NCI-H2029 treated with DMSO at 0.1 percent for 48 hours (cell line): ENCODE measurements around the gene MDM1.

Experiments used
- DNase-seq: peaks from one replicate; lab custom pipeline; 2025; lab: John Stamatoyannopoulos, UW

MDM1 gene

GRCh38 chr12:68321140-68321539 lies 11.0 kb downstream of the MDM1 start:
- no peak for DNase-seq

- DNase-seq, result no peak
Observed at GRCh38 chr12:68319988-68320623, 12.1 kb downstream of the MDM1 start.

- peak; percentile 40 for DNase-seq
Observed at GRCh38 chr12:68317047-68317667, 15.0 kb downstream of the MDM1 start.

GRCh38 chr12:68310370-68310769 lies 21.8 kb downstream of the MDM1 start:
- DNase-seq, result no peak

GRCh38 chr12:68306564-68306963 lies 25.6 kb downstream of the MDM1 start:
- no peak for DNase-seq

GRCh38 chr12:68305278-68305677 lies 26.9 kb downstream of the MDM1 start:
- no peak for DNase-seq

- no peak for DNase-seq
Observed at GRCh38 chr12:68304626-68305025, 27.5 kb downstream of the MDM1 start.

- no peak for DNase-seq
Observed at GRCh38 chr12:68303850-68304249, 28.3 kb downstream of the MDM1 start.

GRCh38 chr12:68297929-68298328 lies 34.2 kb downstream of the MDM1 start:
- DNase-seq, result no peak

GRCh38 chr12:68294251-68294650 lies 37.9 kb downstream of the MDM1 start:
- no peak for DNase-seq

- no peak for DNase-seq
Observed at GRCh38 chr12:68293347-68293746, 38.8 kb downstream of the MDM1 start.

- no peak for DNase-seq
Observed at GRCh38 chr12:68292151-68292943, 39.8 kb downstream of the MDM1 start.

- DNase-seq, result no peak
Observed at GRCh38 chr12:68291396-68292036, 40.6 kb downstream of the MDM1 start.

GRCh38 chr12:68290126-68290525 lies 42.0 kb downstream of the MDM1 start:
- no peak for DNase-seq

- DNase-seq, result no peak
Observed at GRCh38 chr12:68287106-68287505, 45.1 kb downstream of the MDM1 start.

- no peak for DNase-seq
Observed at GRCh38 chr12:68286396-68286795, 45.8 kb downstream of the MDM1 start.

- DNase-seq, result no peak
Observed at GRCh38 chr12:68285541-68285940, 46.6 kb downstream of the MDM1 start.

- no peak for DNase-seq
Observed at GRCh38 chr12:68281322-68282077, 50.7 kb downstream of the MDM1 start.

- DNase-seq, result no peak
Observed at GRCh38 chr12:68280240-68280639, 51.9 kb downstream of the MDM1 start.

- no peak for DNase-seq
Observed at GRCh38 chr12:68279227-68280054, 52.7 kb downstream of the MDM1 start.

GRCh38 chr12:68276402-68276930 lies 55.7 kb downstream of the MDM1 start:
- DNase-seq, result no peak
